GM12874 (cell line): ENCODE measurements around the gene GBGT1.

Experiments used
- TF ChIP-seq, protein P1 (sequence below): IDR thresholded peaks from 2 replicates; pipeline ENCODE4 v1.5.1; 2011; ENCODE audit warnings: low read depth, mild to moderate bottlenecking, control low read depth, low read length, moderate library complexity; ENCODE audit not compliant: insufficient read depth

Gene GBGT1

DNA sequence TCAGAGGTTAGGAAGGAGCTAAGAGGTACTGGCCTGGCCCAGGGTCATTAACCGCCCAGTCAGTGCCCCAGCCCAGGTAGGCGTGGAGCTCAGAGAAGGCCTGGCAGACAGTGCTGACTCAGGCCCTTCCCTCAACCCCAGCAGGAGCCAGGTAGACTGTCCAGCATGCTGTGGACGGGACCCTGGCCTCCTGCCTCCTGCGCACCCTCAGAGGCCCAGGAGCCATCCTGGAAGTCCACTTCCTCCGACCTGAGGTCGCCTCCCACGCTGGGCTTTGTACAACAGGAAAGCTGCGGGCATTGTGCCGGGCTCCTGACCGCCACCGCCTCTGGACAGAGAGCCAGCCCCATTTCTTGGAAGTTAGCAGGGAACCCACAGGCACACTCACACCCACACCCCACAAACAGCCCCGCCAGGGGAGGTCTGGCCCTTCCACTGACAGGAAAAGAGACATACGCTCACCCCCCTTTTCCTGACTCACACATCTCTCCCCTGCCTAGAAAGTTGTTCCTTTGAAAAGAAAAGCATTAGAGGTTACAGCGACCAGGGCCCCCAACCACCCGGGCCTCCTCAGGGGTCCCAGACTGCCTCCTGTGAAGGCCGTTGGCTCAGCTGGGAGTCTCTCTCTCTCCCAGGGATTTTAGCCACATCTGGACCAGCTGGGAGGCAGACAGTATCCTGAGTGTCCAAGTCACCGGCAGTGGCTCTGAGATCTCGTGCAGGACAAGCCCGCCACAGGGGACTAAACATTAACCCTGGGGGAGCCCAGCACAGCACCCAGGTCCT lies 50.4 kb downstream of the GBGT1 start:
- TF ChIP-seq, protein P1, sequence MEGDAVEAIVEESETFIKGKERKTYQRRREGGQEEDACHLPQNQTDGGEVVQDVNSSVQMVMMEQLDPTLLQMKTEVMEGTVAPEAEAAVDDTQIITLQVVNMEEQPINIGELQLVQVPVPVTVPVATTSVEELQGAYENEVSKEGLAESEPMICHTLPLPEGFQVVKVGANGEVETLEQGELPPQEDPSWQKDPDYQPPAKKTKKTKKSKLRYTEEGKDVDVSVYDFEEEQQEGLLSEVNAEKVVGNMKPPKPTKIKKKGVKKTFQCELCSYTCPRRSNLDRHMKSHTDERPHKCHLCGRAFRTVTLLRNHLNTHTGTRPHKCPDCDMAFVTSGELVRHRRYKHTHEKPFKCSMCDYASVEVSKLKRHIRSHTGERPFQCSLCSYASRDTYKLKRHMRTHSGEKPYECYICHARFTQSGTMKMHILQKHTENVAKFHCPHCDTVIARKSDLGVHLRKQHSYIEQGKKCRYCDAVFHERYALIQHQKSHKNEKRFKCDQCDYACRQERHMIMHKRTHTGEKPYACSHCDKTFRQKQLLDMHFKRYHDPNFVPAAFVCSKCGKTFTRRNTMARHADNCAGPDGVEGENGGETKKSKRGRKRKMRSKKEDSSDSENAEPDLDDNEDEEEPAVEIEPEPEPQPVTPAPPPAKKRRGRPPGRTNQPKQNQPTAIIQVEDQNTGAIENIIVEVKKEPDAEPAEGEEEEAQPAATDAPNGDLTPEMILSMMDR, result no peak

DNA sequence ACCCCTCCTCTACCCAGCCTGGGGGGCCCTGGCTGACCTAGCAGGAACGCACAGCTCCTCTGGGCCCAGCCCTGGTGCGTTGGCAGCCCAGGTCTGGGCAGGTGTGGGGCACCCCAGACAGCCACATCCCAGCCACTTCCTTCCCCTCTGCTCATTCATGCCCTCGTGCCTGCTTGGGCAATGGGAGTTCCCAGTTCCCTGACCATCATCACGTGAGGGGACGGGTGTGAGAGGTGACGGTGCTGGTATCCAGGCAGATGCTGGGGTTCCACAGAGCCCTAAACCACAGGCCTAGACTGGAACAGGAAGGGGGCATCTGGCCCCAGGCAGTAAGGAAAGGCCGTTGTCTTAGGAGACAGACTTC lies 51.1 kb downstream of the GBGT1 start:
- TF ChIP-seq, protein P1, result no peak

DNA sequence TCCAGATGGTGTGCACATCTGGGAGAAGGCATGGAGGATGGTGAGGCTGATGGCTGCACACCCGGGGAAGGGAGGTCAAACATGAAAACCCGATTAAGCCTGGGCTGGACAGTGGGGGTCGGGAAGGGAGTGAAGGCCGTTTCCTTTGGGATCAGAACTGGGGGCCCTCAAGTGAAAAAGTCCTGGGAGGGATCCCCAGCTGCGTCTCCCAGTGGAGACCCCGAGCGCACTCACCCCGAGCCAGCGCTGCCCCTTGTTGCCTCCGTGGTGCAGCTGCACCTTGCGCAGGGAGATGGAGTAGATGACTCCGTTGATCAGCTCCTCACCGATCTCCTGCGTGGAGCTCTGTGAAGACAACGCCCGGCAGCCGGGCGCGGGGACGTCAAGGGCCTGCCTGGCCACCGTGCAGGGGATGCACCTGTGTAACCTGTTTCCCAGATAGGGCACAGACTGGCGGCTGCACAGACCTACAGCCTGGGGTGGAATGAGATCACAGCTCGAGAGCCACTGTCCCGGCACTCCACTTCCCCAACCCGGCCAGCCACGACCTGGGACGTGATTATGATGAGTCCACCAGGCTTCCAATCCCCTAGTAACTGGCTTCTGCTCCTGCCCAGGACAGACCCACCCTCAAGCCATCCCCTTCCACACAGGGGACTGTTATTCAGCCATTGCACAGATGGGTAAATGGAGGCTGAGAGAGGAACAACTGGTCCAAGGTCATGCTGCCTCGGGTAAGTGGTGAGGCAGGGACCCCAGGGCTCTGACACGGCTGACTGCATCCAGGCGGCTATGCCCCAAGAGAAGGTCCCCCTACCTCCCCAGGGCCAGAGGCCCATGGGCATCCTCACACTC lies 51.7 kb downstream of the GBGT1 start:
- TF ChIP-seq, protein P1, result no peak

DNA sequence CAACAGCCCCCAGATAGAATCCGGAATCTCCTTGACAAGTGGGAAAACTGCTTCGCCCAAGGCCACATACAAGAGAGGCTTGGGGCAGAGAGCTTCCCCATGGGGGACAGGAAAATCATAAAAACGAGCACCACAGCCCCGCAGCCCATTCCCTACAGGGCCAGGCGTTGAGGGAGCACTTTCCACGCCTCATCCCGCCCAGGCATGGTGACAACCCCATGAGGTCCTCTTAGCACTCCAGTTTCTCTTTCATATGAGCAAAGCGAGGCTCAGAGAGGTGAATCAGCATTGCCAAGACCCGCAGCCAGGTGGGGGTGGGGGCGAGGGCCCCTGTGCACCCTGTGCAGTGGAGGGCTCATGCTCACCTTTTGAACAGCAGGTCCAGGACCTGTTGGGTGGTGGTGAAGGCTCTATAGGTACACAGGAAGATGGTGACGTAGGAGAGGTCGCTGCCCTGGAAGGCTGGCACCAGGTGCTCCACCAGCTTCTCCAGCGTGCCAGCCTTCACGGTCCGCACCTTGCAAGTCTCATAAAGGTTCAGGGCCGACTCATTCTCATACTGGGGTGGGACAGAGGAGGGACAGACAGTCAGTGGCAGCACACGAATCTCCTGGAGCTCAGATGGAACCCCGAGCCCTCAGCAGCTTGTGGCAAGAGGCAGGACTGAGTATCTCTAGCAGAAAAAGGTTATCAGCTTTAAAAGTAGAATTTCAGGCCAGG lies 53.6 kb downstream of the GBGT1 start:
- TF ChIP-seq, protein P1, result no peak

DNA sequence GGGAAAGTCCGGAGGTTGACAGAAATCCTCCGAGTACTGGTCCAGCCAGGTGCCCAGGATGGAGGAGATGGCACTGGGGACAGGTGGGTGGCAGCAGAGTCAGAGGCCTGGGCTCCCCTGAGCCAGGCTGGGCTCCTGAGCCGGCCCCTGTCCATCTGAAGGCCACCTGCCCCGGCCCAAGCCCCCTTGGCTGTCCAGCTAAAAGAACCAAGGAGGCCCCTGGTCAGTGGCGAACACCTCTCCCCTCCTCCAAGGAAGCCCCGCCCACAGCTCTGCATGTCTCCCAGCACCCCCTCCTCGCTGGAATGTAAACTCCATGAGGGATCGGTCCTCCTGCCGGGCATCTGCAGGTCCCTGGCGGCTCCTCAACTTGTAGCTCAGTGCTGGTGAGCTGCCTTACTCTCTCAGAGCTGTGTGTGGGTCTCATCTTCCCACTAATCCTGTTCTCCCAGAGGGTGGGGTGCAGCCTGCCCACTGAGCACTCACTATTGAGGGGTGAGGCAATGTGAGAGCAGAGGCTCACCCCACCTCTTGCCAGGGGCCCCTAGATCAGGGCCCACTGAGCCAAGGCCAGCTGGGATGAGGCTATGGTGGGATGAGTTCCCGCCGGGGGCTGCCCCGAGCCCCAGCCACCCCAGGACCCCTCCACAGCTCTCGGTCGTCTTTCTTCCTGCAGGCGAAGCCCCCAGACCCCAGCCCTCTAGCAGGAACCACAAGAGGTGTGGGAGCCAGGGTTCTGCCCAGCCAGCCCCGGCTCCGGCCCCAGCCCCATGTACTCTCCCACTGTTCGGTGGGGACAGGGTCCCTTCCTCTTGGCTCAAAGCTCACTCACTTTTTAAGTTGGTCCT lies 54.7 kb downstream of the GBGT1 start:
- TF ChIP-seq, protein P1, result no peak

DNA sequence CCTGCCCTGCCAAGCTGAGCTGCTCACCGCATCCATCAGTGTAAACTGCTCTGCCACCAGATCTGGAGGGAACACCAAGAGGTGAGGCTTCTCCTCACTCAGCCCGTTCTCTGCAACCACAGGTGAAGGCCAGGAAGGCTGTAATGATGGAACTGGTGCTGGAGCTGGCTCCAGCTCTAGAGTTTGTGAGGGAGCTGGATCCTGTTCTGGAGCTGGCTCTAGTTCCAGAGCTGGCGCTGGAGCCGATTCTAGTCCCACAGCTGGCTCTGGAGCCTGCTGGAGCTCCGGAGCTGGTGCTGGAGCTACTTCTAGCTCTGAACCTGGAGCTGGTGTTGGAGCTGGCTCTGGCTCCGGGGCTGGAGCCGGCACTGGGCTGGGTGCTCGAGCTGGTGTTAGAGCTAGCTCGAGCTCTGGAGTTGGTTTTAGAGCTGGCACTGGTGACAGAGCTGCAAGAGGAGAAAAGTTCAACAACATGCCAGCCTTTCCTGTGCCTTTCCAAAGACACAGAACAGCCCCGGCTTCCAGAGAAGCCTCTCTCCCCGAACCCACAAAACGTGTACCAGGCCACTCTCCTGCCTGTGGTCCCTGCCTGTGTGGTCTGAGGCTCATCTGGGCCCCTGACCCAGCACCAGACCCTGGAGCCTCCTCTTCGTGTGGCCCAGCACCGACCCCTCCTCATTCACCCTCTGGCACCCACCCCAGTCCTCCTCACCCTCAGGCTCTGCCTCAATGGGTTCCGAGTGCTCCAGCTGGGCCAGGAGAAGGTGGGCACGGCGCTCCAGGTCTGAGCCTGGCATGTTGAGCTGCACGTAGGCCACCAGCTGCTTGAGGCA lies 55.5 kb downstream of the GBGT1 start:
- TF ChIP-seq, protein P1, result no peak
